Left cardiac atrium (tissue), 4 donors: ENCODE results near the gene FASTK. TPM values are rescaled to one million over a fixed set of nuclear protein-coding genes. Genes with fewer than 3 reads are reported as not detected.

ENCODE experiments used
- ATAC-seq, 2 donors: fragments of 200-7000 bp; cut with Tn5 transposase; one replicate each; pipeline ENCODE4 v1.9.1; 2020; ENCODE audit warnings: mild to moderate bottlenecking in 2 of 2, moderate library complexity in 2 of 2
- DNase-seq: peaks from one replicate; pipeline ENCODE4 v3.0.0-alpha.2; 2020
- intact Hi-C, 2 donors: fragments of 100-400 bp; cut with DNase I; formaldehyde crosslinking; loops; one replicate each; pipeline versions ENCODE4 v1.14.1 to v1.15.1; 2022 to 2023
- total RNA-seq, 2 donors: library from RNA; stranded (reverse); fragmentation: NEBNext Ultra II Directional; extraction: Animal tissue kit (Norgen Biotek cat#: 25700); gene quantifications; one replicate each; pipeline ENCODE4 v1.2.1, GENCODE V29; 2021
- donor health status: DM: no; HTN: yes; CAD: no.
- donor health status: DM: no; HTN: yes; CAD: no; lungs with severe emphysema.
- donor health status: DM: yes; HTN: yes; CAD: no.
- donor health status: Dilated cardiomyopathy.

Gene FASTK
- total RNA-seq, 2 donors from 2014 or later = 62.9 to 73.2 TPM

DNA sequence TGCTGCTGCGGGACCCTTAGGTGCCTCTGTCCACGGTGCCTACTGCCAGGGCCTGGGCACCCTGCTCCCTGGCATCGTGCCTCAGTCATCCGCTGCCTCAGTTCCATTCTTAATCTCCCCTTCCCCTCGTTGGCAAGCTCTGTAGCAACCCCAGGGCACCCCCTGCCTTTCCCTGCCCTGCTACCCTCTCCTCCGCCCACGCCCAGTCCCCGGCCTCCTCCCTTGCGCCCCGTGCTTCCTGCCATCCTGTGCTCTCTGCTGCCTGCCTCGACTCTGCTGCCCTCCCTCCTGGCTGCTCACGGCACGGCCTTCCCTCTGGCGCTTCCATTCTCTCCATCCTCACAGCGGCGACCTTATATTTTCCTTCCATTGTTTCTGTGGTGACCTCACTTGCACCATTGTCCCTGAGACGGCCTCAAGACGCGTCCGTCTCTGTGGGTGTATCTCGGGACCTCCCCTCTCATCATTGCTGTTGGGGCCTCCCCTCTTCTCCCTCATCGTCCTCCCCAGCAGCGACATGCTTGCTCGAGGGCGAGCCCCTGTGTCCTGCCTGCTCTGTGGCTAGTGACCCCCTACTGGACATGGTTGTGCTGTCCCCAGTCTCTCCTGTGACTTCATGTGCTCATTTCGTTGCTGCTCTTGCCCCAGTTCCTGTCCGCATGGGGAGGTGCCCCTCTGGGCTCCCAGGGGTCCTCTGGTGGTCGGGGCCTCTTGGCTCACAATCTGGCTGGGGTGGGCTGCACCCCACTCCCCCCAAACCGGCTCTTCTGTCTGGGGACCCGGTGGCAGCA, 41.0 kb upstream of the FASTK start:
- intact Hi-C loops = loop anchor here (2.0 to 5.0 kb wide), 2 partner anchors 51 to 187 kb away; no protein-coding TSS in a partner anchor
- DNase-seq = peak; percentile 20
- no peak for ATAC-seq

DNA sequence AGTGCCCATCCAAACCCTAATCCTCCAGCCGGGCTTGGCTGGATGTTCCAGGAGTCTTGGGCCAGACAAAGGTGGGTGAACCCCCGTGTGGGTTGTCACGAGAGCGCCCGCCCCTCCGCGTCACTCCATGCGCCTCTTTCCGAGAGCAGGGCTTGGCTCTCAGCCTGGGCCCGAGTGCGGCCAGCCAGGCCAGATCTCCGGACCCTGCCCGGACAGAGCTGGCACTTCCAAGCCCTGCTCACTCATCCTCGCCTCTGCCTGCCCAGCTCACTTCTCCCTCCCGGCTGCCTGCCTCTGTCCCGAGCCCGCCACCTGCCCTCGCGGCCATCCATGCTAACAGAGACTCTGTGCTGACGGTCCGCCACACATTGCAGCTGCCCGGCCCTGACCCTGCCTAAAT, 40.3 kb upstream of the FASTK start:
- intact Hi-C loops = loop anchor here (2.0 to 5.0 kb wide), 2 partner anchors 51 to 188 kb away; no protein-coding TSS in a partner anchor
- DNase-seq (no peak), ATAC-seq (no peak)

DNA sequence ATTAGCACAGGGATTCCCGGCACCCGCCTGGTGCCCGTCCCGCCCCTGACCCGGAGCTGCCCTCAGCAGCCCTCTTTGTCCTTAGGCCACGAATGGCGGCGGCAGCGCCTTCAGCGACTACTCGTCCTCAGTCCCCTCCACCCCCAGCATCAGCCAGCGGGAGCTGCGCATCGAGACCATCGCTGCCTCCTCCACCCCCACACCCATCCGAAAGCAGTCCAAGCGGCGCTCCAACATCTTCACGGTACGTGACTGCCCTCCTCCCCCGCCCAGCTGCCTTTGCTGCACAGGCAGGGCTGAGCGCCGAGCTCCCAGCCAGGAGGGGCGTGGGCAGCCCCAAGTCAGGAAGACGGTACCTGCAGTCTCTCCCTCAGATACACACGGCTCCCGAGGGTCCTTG, 39.3 kb upstream of the FASTK start:
- DNase-seq (no peak), ATAC-seq (no peak)
- intact Hi-C loops = loop anchor here (2.0 to 5.0 kb wide), 2 partner anchors 52 to 189 kb away; no protein-coding TSS in a partner anchor

DNA sequence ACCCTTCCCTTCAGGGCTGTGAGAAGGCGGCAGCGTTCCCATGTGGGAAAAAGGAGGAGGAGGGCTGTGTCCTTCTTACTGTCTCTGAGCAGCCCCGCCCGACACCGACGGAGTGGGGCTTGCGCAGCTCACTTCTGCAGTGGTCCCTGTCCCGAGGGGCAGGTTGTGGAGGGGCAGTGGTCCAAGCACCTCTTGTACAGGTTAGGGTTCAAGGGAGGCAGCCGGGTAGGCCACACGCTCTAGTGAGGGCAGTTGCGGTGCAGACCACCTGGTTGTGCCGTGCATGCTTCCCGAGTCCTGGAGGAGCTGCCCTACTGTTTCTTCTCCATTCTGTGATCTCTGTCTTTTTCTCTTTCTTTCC, 38.4 kb upstream of the FASTK start:
- no peak for ATAC-seq
- DNase-seq = no peak
- intact Hi-C loops = no loop called here

DNA sequence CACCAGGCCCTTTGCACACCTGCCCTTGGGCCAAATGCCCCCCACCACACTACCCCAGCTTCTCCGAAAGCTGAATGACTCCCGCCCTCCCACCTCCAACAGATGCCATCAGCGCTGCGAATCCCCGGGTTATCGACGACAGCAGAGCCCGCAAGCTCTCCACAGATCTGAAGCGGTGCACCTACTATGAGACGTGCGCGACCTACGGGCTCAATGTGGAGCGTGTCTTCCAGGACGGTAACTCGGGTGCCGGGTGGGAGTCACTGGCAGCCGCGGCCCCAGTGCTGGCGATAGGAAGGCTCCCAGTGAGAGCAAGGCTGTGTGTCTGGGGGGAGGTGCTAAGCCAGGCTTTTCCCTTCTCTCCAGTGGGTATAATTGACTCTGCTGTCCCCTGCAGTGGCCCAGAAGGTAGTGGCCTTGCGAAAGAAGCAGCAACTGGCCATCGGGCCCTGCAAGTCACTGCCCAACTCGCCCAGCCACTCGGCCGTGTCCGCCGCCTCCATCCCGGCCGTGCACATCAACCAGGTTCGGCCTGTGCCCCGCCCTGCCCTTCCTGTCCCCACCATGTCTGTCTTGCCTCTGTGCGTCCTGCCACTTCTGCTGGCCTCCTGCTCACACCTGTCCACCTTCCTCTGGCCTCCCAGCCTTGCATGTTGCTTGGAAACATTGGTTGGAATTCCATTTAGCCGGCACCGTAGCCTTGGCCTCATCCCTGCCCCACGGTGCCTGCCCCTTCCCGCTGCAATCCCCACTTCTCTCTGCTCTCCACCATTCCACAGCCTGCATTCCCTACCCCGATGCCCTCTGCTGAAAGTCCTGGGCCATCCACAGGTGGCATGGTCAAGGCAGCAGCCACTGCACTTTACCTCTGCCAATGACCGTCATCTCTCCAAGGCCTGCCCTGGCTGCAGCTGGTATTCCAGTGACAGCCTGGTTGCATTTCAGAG, 37.8 kb upstream of the FASTK start:
- ATAC-seq = no peak
- DNase-seq = no peak
- intact Hi-C loops = no loop called here

DNA sequence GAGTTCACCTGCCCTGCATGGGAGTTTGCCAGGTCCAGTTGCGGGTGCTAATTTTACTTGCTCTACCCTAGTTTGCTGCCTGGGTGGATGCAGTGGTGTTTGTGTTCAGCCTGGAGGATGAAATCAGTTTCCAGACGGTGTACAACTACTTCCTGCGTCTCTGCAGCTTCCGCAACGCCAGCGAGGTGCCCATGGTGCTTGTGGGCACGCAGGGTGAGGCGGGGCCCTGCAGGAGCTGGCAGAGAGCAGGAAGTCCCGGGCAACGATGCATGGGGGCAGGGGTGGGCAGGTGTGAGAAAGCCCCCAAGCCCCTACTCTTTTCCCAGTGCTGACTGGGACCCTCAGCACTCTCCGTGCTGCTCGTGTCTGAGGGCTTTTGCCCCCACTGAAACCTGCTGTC, 37.0 kb upstream of the FASTK start:
- intact Hi-C loops = no loop called here
- DNase-seq = peak; percentile 21
- ATAC-seq = no peak

DNA sequence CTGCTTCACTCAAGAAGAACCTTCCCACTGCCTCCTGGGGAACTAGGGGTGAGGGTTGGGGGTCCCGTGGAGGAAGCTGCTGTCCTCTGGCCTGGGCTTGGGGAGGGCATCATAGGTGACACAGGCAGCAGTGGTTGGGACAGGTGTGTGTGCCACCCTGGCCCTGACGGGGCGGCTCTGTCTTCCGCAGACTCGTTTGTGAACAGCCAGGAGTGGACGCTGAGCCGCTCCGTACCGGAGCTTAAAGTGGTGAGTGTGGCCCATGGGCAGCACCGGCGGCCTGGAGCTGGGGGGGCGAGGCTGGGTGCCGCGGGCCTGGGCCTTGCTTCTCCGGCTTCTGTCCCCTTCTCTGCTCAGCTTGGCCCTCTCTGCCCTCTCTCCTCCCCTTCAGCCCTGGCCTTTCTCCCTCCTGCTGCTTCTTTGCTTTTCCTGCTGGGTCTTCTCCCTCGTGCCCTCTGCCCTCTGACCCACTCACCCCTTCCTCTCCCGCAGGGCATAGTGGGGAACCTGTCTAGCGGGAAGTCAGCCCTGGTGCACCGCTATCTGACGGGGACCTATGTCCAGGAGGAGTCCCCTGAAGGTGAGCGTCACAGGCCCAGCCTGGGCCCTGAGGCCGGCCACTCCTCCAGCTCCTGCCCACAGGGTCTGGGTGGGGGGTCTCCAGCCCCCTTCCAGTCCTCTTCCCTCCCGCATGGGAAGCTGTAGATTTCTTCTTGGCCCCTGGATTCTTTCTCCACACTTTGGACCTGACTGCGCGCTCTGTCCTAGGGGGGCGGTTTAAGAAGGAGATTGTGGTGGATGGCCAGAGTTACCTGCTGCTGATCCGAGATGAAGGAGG, 36.2 kb upstream of the FASTK start:
- intact Hi-C loops = no loop called here
- ATAC-seq = no peak

DNA sequence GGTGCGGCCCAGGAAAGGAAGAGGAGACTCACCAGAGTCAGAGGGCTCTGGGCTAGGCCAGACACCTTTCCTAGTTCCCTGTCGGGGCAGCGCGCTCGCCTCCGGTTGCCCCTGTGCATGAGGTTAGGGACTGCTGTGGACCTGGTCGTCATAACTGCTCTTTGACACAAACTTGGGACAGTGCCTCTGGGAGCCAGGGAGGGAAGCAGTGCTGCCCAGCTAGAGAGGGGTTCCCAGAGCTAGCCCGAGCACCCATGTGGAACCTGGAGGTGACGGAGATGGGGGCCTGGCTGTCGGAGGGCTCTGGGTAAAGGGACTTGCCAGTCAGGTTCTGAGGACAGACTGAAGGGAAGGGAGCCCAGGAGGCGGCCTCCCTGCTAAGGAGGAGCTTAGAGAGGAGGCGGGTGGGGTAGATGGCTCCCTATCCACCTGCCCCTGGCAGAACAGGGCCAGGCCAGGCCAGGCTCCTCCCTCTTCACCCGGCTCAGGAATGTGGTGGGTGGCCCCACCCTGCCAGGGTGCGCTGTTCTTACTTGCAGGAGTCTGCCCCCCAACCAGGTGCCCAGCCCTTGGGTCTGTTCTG, 35.3 kb upstream of the FASTK start:
- peak; percentile 26 for DNase-seq
- ATAC-seq = peak in 1 of 2 donors; percentile 26
- intact Hi-C loops = no loop called here

More for the DNA sequence above, 36.2 kb upstream of the FASTK start:
- DNase-seq = no peak

DNA sequence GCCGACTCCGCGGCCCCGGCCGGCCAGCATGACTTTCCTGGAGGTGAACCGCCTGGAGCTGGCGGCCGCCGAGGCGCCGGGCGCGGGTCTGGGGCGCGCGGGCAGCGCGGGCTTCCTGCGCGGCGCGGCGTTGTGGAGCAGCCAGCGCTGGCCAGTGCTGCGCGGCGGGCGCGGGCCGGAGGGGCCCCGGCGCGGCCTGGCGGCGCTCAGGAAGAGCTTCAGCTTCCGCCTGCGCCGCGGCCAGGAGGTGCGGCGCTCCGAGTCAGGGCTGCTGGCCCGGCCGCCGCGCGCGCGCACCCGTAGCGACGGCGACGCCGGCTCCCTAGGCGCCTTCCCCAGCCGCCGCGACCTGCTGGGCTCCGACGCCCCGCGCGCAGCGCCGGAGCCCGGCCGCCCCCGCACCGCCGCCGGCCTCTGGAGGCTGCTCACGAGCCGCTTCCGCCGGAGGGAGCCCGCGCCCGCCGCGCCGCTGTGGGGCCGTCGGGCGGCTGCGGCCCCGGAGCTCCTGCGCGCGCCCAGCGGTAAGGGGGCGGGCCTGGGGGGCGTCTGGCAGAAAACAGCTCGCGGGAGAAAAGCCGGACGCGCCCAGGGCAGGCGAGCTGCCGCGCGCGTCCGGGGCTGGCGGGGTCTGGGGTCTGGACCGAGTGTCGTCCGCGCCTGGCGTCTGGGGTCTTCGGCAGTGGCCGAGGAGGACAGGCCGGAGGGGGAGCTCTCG, 34.7 kb upstream of the FASTK start:
- DNase-seq (peak; percentile 35), ATAC-seq (peak; percentile 14 to 51)
- intact Hi-C loops = no loop called here

DNA sequence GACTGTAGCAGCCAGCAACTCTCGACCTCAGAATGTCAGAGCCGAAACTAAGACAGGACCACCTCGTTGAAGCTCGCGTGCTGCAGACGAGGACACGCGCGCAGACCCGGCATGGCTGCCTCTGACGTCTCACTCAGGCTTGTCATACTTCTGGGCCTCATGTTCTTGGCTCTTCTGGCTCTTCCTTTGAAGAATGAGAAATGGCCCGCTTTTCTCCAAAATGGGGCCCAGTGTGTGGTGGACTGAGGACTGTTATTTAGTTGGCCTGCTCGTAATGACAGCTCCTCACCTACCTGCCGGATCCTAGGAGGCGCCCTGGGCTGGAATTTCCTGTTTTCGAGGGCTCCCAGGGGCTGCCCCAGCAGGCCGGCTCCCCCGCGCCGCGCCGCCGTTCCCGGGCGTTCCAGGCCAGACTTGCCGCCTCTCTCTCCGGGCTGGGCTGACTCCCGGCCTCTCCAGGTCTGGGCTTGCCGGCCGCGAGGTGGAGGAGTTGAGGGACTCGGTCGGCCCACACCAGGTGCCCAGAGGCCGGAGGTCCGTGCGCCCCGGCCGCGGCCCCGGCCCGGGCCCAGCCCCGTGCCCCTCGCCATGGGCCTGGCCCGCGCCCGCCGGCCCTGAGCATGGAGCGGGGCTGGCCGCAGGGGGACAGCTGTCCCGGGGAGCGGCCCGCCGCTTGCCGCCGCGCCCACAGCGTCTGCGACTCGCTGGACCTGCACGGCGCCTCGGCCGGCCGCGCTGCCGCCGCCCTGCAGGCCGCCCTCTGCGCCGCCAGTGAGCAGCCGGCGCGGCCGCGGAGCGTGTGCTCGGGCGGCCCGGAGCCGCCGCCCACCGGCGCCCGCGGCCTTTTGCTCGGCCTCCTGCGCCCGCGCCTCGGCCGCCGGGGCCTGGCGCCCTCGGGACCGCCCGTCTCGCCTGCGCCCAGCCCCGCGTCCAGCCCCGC, 33.8 kb upstream of the FASTK start:
- ATAC-seq (no peak), DNase-seq (peak; percentile 27)
- intact Hi-C loops = no loop called here

DNA sequence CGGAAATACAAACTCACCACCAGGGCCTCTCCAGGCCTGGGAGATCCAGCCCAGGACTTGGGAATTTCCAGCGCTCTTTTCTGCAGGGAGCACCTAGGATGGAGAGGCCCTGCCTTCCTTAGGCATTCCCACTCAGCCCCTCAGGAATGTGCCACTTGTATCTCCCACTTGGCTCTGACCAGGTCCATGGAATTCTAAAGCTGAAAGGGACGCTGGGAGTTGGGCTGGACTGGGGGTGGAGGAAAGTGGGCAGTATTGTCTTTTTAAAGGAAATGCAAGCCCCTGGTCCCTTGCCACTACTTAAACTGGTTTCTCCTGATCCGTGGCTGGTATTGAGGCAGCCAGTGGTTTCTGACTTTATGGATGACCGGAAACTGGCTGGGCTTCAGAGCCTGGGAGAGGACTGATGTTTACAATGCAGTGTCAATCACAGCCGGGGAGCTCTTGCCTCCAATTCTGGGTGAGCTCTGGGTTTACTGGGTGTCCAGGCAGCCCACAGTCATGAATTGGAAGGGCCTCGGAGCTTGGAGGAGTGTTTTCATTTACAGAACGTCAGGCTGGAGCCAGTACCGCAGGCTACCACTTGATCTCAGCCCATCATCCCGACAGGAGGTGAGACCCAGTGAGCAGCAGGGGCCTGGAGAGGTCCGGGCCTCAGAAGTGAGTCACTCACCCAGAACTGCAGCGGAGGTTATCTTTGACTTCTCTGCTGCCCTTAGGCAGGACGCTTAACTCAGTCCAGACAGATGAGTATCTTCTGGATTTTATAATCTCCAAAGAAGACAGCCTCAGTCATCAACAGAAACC, 32.9 kb upstream of the FASTK start:
- DNase-seq (no peak), ATAC-seq (peak in 1 of 2 donors; percentile 30)
- intact Hi-C loops = no loop called here

DNA sequence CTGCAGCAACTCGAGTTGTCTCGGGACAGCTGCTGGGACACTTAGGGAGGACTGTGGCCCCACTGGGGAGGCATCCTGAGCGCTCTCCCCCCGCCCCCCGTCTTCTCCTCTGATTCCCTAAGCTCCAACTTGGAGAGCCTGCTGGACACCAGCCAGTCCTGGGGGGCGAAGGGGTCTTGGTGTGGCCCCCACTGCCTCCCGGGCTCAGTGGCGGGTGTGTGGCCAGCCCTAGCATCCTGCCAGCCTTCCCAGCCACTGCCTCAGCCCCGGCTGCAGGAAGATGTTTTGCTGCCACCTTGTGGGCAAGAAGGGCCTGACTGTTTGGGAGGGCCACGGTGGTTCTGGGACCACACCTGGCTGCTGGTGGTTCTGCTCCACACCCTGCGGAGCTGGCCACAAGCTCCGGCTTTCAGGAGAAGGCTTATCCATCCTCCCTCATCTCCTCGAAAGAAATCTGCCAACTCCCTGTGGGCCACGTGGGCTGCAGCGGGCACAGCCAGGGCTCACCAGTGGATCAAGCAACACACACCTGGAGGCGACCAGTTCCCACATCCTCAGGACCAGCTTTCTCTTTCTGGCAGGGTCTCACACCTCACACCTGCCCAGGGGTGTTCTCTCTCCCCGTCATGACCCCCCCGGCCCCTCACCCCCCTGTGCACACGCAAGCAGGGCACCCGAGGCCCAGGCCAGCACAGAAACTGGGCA, 30.5 kb upstream of the FASTK start:
- intact Hi-C loops = loop anchor here in 1 of 2 donors (1.0 kb wide), 1 partner anchor 83 kb away; the partner anchor contains the start of gene ABCB8

DNA sequence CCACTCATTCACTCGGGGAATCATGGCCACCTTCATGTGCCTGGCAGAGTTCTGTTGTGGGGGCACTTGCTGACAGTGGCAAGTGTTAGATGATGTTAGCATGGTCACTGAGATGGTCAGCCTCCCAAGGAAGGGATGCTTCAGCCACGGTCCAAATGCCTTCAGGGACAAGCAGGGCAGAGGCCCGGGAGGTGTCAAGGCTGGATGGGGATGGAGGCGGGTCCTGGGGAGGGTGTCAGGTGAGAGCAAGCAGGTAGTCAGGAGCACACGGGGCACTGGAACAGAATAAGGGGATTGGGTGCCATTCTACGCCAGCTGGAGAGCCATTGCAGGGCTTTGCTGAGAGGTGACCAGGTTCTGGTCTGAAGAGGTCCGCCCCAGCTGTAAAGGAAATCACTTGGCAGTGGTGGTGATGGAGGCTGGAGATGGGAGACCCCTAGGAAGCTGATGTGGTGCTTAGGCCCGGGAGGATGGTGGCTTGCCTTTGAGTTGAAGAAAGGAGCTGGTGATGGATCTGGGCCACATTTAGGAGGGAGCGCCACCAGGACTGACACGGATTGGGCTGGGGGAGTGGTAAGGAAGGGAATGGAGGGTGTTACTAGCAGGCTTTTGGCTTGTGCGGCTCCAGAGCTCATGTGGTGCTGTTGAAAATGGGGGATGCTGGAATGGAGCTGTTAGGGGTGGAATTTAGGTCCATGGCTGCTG, 29.8 kb upstream of the FASTK start:
- intact Hi-C loops = no loop called here
- DNase-seq (peak; percentile 19), ATAC-seq (no peak)

More for the DNA sequence above, 30.5 kb upstream of the FASTK start:
- ATAC-seq (peak; percentile 74 to 78), DNase-seq (peak; percentile 83)

DNA sequence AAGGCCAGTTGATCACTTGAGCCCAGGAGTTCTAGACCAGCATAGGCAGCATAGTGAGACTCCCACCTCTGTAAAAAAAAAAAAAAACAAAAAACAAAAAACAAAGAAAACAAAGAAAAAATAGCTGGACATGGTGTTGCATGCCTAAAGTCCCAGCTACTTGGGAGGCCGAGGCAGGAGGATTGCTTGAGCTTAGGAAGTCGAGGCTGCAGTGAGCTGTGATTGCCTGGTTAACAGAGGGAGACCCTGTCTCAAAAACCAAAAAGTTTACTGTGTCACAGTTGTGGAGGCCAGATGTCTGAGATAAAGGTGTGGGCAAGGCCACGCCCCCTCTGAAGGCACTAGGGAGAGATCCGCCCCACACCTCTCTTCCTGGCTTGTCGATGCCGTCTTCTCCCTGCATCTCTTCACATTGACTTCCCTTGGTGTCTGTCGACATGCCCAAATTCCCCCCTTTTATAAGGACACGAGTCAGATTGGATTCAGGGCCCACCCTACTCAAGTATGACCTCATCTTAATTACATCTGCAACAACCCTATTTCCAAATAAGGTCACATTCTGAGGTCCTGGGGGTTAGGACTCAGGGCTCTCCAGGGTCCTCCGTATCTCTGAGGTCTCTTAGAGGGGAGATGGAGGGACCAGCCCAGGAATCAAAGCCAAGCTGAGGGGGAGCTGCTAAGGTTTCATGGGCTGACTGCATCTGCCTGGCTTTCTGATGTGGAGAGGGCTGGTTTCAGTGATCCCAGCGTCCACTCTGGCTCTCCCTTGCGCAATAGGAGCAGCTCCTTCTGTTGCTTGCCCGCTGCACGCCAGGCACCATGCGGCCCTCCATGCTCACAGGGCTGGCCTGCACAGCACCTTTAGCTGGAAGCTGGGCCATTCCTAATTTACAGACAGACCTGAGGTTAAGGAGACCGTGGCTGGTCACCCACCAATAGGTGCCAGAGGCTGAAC, 28.8 kb upstream of the FASTK start:
- ATAC-seq (peak; percentile 35 to 48), DNase-seq (peak; percentile 67)
- intact Hi-C loops = no loop called here
